GM12875 (cell line): ENCODE results near the gene PRKAR1B.

Source experiments
- H3K4me3 ChIP-seq: one replicate; pipeline ENCODE4 v1.5.1; 2011; ENCODE audit warnings: low read depth, low read length, control low read depth
- CTCF ChIP-seq: IDR thresholded peaks from 2 replicates; pipeline ENCODE4 v1.5.1; 2011; ENCODE audit warnings: low read depth, mild to moderate bottlenecking, control low read depth, inconsistent platforms, low read length, moderate library complexity, borderline replicate concordance; ENCODE audit not compliant: insufficient read depth

PRKAR1B gene

GRCh38 chr7:585873-586272, 141.2 kb downstream of the PRKAR1B start:
- TF ChIP-seq CTCF = no peak
- H3K4me3 ChIP-seq = no peak overlapping the region

DNA sequence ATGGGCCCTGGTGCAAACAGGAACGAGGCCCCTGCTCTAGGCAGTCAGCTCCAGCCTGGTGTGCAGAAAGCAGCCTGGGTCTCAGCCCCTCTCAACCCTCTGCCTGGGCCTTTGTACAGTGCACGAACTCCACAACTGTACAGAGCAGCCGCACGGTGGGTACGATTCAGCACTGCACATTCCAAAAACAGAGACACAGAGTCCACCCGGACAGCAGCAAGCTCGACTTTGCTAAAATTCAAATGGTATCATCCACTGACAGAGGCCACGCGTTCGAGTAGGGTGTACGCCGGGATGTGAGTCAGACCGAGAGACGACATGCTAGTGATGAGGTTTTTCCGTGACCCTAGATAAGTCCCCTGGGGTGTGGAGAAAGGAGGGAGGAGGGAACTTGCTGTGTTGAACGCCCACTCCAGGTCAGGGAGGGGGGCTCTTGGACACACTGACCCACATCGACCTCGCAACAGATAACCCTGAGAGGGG, 141.8 kb downstream of the PRKAR1B start:
- no peak overlapping the region for H3K4me3 ChIP-seq
- TF ChIP-seq CTCF = no peak

GRCh38 chr7:584820-585219, 142.3 kb downstream of the PRKAR1B start:
- no peak for TF ChIP-seq CTCF
- H3K4me3 ChIP-seq = no peak overlapping the region

- no peak for TF ChIP-seq CTCF
- no peak overlapping the region for H3K4me3 ChIP-seq
Observed at GRCh38 chr7:584122-584465, 143.0 kb downstream of the PRKAR1B start.

- no peak for TF ChIP-seq CTCF
- no peak overlapping the region for H3K4me3 ChIP-seq
Observed at GRCh38 chr7:583410-584121, 143.5 kb downstream of the PRKAR1B start.

DNA sequence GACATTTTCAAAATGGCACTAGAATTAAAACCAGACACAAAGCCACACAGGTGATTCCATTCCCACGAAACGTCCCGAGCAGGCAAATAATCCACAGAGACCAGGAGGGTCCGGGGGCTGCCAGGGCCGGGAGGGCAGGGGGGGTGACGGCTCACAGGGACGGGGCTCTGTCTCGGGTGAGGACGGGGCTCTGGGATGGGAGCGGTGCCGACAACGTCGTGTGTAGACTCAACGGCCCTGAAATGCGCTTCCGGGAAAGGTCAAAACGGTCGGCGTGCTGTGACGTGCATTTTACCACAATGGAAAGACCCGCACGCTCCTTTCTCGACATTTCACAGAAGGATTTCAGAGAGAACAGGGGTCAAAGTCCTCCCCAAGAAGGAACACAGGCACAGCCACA, 144.2 kb downstream of the PRKAR1B start:
- no peak for TF ChIP-seq CTCF
- H3K4me3 ChIP-seq = no peak overlapping the region

DNA sequence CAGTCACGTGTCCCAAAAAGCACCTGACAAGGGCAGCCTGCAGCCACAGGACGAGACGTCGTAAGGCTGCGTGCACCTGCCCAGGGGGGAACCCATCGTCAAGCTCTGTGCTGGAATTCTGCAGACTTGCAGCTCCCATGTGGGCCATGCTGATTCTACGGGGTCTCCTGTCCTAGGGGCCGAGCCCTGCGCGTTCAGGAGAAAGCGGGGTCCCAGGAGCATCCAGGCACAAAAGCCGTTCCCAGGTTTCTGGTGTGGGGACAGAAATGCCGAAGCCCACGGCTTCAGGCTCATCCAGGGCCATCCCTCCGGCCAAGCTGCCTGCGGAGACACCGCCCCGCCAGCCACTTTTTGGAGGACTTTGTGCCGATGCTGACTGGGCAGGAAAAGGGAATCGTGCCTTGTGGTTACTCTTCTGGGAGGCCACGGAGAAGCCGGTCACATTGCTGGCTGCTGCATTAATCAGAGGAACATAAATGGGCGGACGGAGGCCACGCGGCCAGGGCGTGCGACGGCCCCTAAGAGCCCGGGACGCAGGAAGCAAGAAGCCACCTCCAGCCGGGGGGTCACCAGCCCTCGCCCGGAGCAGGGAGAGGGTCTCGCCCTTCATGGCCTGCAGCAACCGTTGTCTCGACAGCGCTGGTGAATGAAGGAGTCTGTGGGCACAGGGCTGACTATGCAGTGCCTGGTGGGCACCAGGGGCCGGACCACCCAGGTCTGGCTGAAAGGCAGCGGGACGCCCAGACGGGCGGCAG, 144.8 kb downstream of the PRKAR1B start:
- TF ChIP-seq CTCF = no peak

More for the DNA sequence above, 144.8 kb downstream of the PRKAR1B start:
- H3K4me3 ChIP-seq = no peak overlapping the region
